Smooth muscle cell (in vitro differentiated cells): ENCODE results near the gene KMT2E. TPM values are rescaled to one million over a fixed set of nuclear protein-coding genes. Genes with fewer than 3 reads are reported as not detected.

Source experiments
- DNase-seq: peaks from one replicate; lab custom pipeline; 2025; ENCODE audit not compliant: unreplicated experiment; lab: John Stamatoyannopoulos, UW
- H2AFZ ChIP-seq: fragments of 200-600 bp; sonication (generic); 2 replicates; pipeline ENCODE4 v1.6.0; 2016; ENCODE audit warnings: antibody characterized with exemption, low read depth, mild to moderate bottlenecking
- H3F3A ChIP-seq: fragments of 200-600 bp; sonication (generic); 2 replicates; pipeline ENCODE4 v1.6.0; 2017; ENCODE audit warnings: antibody characterized with exemption, low read depth
- H3K27ac ChIP-seq: fragments of 200-600 bp; sonication (generic); 2 replicates; pipeline ENCODE4 v1.5.1; 2016; ENCODE audit warnings: low read depth, mild to moderate bottlenecking
- H3K27me3 ChIP-seq: fragments of 200-600 bp; sonication (generic); 2 replicates; pipeline ENCODE4 v1.6.1; 2016; ENCODE audit warnings: low read depth, mild to moderate bottlenecking
- H3K36me3 ChIP-seq: fragments of 200-600 bp; sonication (generic); 2 replicates; pipeline ENCODE4 v1.5.1; 2016; ENCODE audit warnings: low read depth
- H3K4me1 ChIP-seq: fragments of 200-600 bp; sonication (generic); 2 replicates; pipeline ENCODE4 v1.5.1; 2016; ENCODE audit warnings: low read depth
- H3K4me2 ChIP-seq: fragments of 200-600 bp; sonication (generic); 2 replicates; pipeline ENCODE4 v1.6.0; 2016; ENCODE audit warnings: mild to moderate bottlenecking
- H3K4me3 ChIP-seq: fragments of 200-600 bp; sonication (generic); 2 replicates; pipeline ENCODE4 v1.5.1; 2016; ENCODE audit warnings: mild to moderate bottlenecking
- H3K79me2 ChIP-seq: fragments of 200-600 bp; sonication (generic); 2 replicates; pipeline ENCODE4 v1.6.0; 2016; ENCODE audit warnings: low read depth, mild to moderate bottlenecking
- H3K9ac ChIP-seq: fragments of 200-600 bp; sonication (generic); 2 replicates; pipeline ENCODE4 v1.6.0; 2016; ENCODE audit warnings: low read depth
- H3K9me3 ChIP-seq: fragments of 200-600 bp; sonication (generic); replicated peaks from 2 replicates; pipeline ENCODE4 v1.5.1; 2016; ENCODE audit warnings: low read depth
- H4K20me1 ChIP-seq: fragments of 200-600 bp; sonication (generic); 2 replicates; pipeline ENCODE4 v1.6.0; 2016; ENCODE audit warnings: low read depth
- CTCF ChIP-seq: fragments of 200-600 bp; sonication (generic); IDR thresholded peaks from 2 replicates; pipeline ENCODE4 v1.5.1; 2017; ENCODE audit warnings: borderline replicate concordance, mild to moderate bottlenecking, antibody characterized with exemption; ENCODE audit not compliant: insufficient read depth, poor library complexity, severe bottlenecking
- whole genome bisulfite sequencing: methylation state at CpG from one replicate; pipeline ENCODE4 v1.1.7; 2016; ENCODE audit warnings: low lambda C conversion rate; 5-methylcytosine and 5-hydroxymethylcytosine counted together
- polyA plus RNA-seq: library from polyadenylated mRNA; unstranded; fragments of >200 nt; fragmentation: Nextera tagmentation; extraction: Ambion mirVana; gene quantifications from 2 replicates; pipeline ENCODE4 v1.2.1, GENCODE V29; 2016
- total RNA-seq: library from RNA; depleted of rRNA; stranded (reverse); fragments of >200 nt; gene quantifications from 2 replicates; pipeline ENCODE4 v1.2.3, GENCODE V29; 2014

The KMT2E gene
- total and polyA plus RNA-seq, 2 experiments from 2014 or later, result 64.4 to 88.1 TPM

- H3K9me3 ChIP-seq, result no peaks in the 10 kb centered on the region
- WGBS, result 93% methylated on average over 4 of the region's 4 CpGs
These were observed 88.8 kb downstream of the KMT2E start for GRCh38 chr7:105102557-105103352.

GRCh38 chr7:105105579-105105978 lies 91.6 kb downstream of the KMT2E start:
- 95% methylated on average over 2 of the region's 2 CpGs for WGBS

More at GRCh38 chr7:105102557-105103352, 88.8 kb downstream of the KMT2E start:
- no peak overlapping the region for H3K4me2 ChIP-seq
- peaks cover 5% of the 10 kb centered on the region for H3K4me1 ChIP-seq
- no peak overlapping the region for H2AFZ ChIP-seq
- no peak for DNase-seq
- no peak overlapping the region for H3K9ac ChIP-seq
- peaks cover 24% of the 10 kb centered on the region for H3K36me3 ChIP-seq
- peaks cover 12% of the 10 kb centered on the region for H3K79me2 ChIP-seq
- peak overlapping the region; percentile 34 for H3K27ac ChIP-seq
- TF ChIP-seq CTCF, result no peak
- H3K4me3 ChIP-seq, result no peak overlapping the region
- H3F3A ChIP-seq, result peaks cover 21% of the 10 kb centered on the region
- peaks cover 50% of the 10 kb centered on the region for H4K20me1 ChIP-seq
- no peaks in the 10 kb centered on the region for H3K27me3 ChIP-seq

GRCh38 chr7:105106473-105106872 lies 92.5 kb downstream of the KMT2E start:
- Histone ChIP-seq H3K79me2 (peaks cover 12% of the 10 kb centered on the region), H3K4me3 (no peak overlapping the region), H3K9me3 (no peaks in the 10 kb centered on the region), H3K36me3 (peaks cover 41% of the 10 kb centered on the region), H2AFZ (no peak overlapping the region), H3F3A (peaks cover 34% of the 10 kb centered on the region), H3K27me3 (no peaks in the 10 kb centered on the region), H3K9ac (no peak overlapping the region), H3K4me2 (no peak overlapping the region), H3K27ac (no peak overlapping the region), H4K20me1 (peaks cover 52% of the 10 kb centered on the region), H3K4me1 (no peaks in the 10 kb centered on the region)
- no peak for TF ChIP-seq CTCF
- WGBS, result 96% methylated on average over 6 of the region's 6 CpGs
- no peak for DNase-seq

More at GRCh38 chr7:105105579-105105978, 91.6 kb downstream of the KMT2E start:
- H3K79me2 ChIP-seq, result peaks cover 12% of the 10 kb centered on the region
- H4K20me1 ChIP-seq, result peaks cover 48% of the 10 kb centered on the region
- H3K27me3 ChIP-seq, result no peaks in the 10 kb centered on the region
- H2AFZ ChIP-seq, result no peak overlapping the region
- DNase-seq, result no peak
- H3F3A ChIP-seq, result peaks cover 28% of the 10 kb centered on the region
- H3K4me1 ChIP-seq, result no peaks in the 10 kb centered on the region
- peak overlapping the region; percentile 24 for H3K27ac ChIP-seq
- TF ChIP-seq CTCF, result no peak
- H3K4me2 ChIP-seq, result no peak overlapping the region
- H3K4me3 ChIP-seq, result no peak overlapping the region
- peaks cover 32% of the 10 kb centered on the region for H3K36me3 ChIP-seq
- H3K9ac ChIP-seq, result no peak overlapping the region
- H3K9me3 ChIP-seq, result no peaks in the 10 kb centered on the region

- H3K4me3 ChIP-seq, result no peak overlapping the region
- peaks cover 45% of the 10 kb centered on the region for H3K36me3 ChIP-seq
- H3F3A ChIP-seq, result peaks cover 43% of the 10 kb centered on the region
- H3K27ac ChIP-seq, result no peak overlapping the region
- H4K20me1 ChIP-seq, result peaks cover 59% of the 10 kb centered on the region
- H3K79me2 ChIP-seq, result peaks cover 8% of the 10 kb centered on the region
- DNase-seq, result no peak
- H2AFZ ChIP-seq, result no peak overlapping the region
- no peak overlapping the region for H3K9ac ChIP-seq
- H3K4me1 ChIP-seq, result no peaks in the 10 kb centered on the region
- TF ChIP-seq CTCF, result no peak
- WGBS, result 96% methylated on average over 9 of the region's 9 CpGs
- H3K4me2 ChIP-seq, result no peak overlapping the region
- H3K9me3 ChIP-seq, result no peaks in the 10 kb centered on the region
- H3K27me3 ChIP-seq, result no peaks in the 10 kb centered on the region
These were observed 93.5 kb downstream of the KMT2E start for GRCh38 chr7:105107458-105107857.
